Measurements from ENCODE around the gene ST3GAL6.

The ST3GAL6 gene

DNA sequence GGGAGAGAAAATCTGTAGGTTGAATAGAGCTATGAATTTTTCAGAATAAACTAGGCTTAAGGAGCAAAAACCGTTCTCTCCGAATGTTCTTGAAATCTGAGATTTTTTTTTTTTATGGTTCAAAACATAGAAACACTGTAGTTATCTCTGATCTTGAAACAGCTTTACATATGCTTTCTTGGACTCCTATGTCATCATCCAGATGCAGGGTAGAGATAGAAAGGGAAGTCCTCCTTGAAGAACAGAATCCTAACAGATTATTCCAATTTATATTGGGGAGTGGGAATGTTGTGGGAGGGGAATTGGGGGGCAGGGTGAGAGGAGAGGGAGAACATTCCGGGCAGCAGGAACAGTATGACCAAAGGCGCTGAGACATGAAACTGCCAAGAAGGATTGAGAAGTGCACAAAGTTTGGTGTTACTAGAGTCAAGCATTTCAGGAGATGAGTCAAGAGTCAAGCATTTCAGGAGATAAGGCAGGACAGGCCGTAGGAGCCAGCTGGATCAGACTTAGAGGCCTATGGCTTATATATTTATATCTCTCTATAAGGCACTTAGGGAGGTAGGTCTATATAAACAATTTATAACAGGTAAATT, 21.9 kb upstream of the ST3GAL6 start:
- H2BK5ac ChIP-seq (ENCODE audit: low read depth, low read length, poor library complexity, severe bottlenecking): no peak overlapping the region
- peak; percentile 76 for DNase-seq
- no peak overlapping the region for H4K91ac ChIP-seq (ENCODE audit: low read length)
- no peak overlapping the region for H3K23ac ChIP-seq (ENCODE audit: low read length in 2 of 2)
- H2BK120ac ChIP-seq (ENCODE audit: low read depth, low read length): no peak overlapping the region
- H2BK12ac ChIP-seq (ENCODE audit: low read length in 2 of 2): no peak overlapping the region
- WGBS: 24% methylated on average over 2 of the region's 5 CpGs
- H3K9me3 ChIP-seq (ENCODE audit: control insufficient read depth, low read length): no peaks in the 10 kb centered on the region
- no peak overlapping the region for H3K18ac ChIP-seq (ENCODE audit: low read depth in 1 of 2, low read length in 2 of 2)
- no peak overlapping the region for H3K4me3 ChIP-seq (ENCODE audit: insufficient read depth in 1 of 2, low read depth in 1 of 2, low read length in 2 of 2)
- H2BK15ac ChIP-seq (ENCODE audit: low read depth, poor library complexity, severe bottlenecking): no peak overlapping the region
- H3K14ac ChIP-seq (ENCODE audit: low read length in 2 of 2): no peak overlapping the region
- no peaks in the 10 kb centered on the region for H3K4me1 ChIP-seq (ENCODE audit: control insufficient read depth, insufficient read depth, low read depth, low read length)
- no peak overlapping the region for H2AFZ ChIP-seq (ENCODE audit: low read depth, low read length)
- H2AK5ac ChIP-seq (ENCODE audit: low read length, severe bottlenecking): no peak overlapping the region
- H3K27me3 ChIP-seq (ENCODE audit: control insufficient read depth in 1 of 2, insufficient read depth in 1 of 2, low read length in 2 of 2): no peaks in the 10 kb centered on the region
- H3K36me3 ChIP-seq (ENCODE audit: control insufficient read depth in 1 of 2, insufficient read depth in 2 of 2, low read depth in 1 of 2, low read length in 2 of 2): no peaks in the 10 kb centered on the region
- no peak overlapping the region for H3K4ac ChIP-seq (ENCODE audit: low read depth in 1 of 2, low read length in 2 of 2)
- H3K9ac ChIP-seq (ENCODE audit: low read length): no peak overlapping the region
- no peak overlapping the region for H3K4me2 ChIP-seq (ENCODE audit: low read length, poor library complexity, severe bottlenecking)
- peaks cover 1% of the 10 kb centered on the region for H3K79me1 ChIP-seq (replicated peaks; ENCODE audit: low read length, poor library complexity, severe bottlenecking)
- no peak overlapping the region for H3K27ac ChIP-seq (ENCODE audit: low read length, poor library complexity, severe bottlenecking)
- H4K8ac ChIP-seq (ENCODE audit: low read length): no peak overlapping the region

DNA sequence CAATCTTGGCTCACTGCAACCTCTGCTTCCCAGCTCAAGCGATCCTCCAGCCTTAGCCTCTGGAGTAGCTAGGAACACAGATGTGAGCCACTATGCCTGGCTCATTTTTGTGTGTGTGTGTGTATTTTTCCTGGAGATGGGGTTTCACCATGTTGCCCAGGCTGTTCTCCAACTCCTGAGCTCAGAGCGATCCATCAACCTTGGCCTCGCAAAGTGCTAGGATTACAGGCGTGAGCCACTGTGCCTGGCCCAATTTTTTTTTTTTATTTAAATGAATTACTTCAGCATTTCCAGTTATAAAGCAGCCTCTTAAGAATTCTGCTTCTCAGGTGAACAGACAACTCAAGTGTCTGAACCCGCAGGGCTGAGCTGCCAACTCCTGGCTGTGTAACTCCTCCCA, 20.1 kb upstream of the ST3GAL6 start:
- H3K27me3 ChIP-seq (ENCODE audit: control insufficient read depth in 1 of 2, insufficient read depth in 1 of 2, low read length in 2 of 2): no peaks in the 10 kb centered on the region
- H3K36me3 ChIP-seq (ENCODE audit: control insufficient read depth in 1 of 2, insufficient read depth in 2 of 2, low read depth in 1 of 2, low read length in 2 of 2): no peaks in the 10 kb centered on the region
- no peak overlapping the region for H2BK120ac ChIP-seq (ENCODE audit: low read depth, low read length)
- H2AK5ac ChIP-seq (ENCODE audit: low read length, severe bottlenecking): no peak overlapping the region
- no peak overlapping the region for H2BK15ac ChIP-seq (ENCODE audit: low read depth, poor library complexity, severe bottlenecking)
- H2BK5ac ChIP-seq (ENCODE audit: low read depth, low read length, poor library complexity, severe bottlenecking): no peak overlapping the region
- no peak overlapping the region for H2AFZ ChIP-seq (ENCODE audit: low read depth, low read length)
- no peak overlapping the region for H3K23ac ChIP-seq (ENCODE audit: low read length in 2 of 2)
- H3K79me1 ChIP-seq (replicated peaks; ENCODE audit: low read length, poor library complexity, severe bottlenecking): no peaks in the 10 kb centered on the region
- H4K91ac ChIP-seq (ENCODE audit: low read length): no peak overlapping the region
- no peak overlapping the region for H3K27ac ChIP-seq (ENCODE audit: low read length, poor library complexity, severe bottlenecking)
- no peak overlapping the region for H3K4me3 ChIP-seq (ENCODE audit: insufficient read depth in 1 of 2, low read depth in 1 of 2, low read length in 2 of 2)
- H3K14ac ChIP-seq (ENCODE audit: low read length in 2 of 2): no peak overlapping the region
- no peak for DNase-seq
- no peak overlapping the region for H4K8ac ChIP-seq (ENCODE audit: low read length)
- H3K4ac ChIP-seq (ENCODE audit: low read depth in 1 of 2, low read length in 2 of 2): no peak overlapping the region
- no peak overlapping the region for H2BK12ac ChIP-seq (ENCODE audit: low read length in 2 of 2)
- no peaks in the 10 kb centered on the region for H3K9me3 ChIP-seq (ENCODE audit: control insufficient read depth, low read length)
- H3K4me2 ChIP-seq (ENCODE audit: low read length, poor library complexity, severe bottlenecking): no peak overlapping the region
- no peak overlapping the region for H3K9ac ChIP-seq (ENCODE audit: low read length)
- 88% methylated on average over 5 of the region's 5 CpGs for WGBS
- H3K18ac ChIP-seq (ENCODE audit: low read depth in 1 of 2, low read length in 2 of 2): peak overlapping the region in 1 of 2 experiments; percentile 34
- H3K4me1 ChIP-seq (ENCODE audit: control insufficient read depth, insufficient read depth, low read depth, low read length): no peaks in the 10 kb centered on the region

DNA sequence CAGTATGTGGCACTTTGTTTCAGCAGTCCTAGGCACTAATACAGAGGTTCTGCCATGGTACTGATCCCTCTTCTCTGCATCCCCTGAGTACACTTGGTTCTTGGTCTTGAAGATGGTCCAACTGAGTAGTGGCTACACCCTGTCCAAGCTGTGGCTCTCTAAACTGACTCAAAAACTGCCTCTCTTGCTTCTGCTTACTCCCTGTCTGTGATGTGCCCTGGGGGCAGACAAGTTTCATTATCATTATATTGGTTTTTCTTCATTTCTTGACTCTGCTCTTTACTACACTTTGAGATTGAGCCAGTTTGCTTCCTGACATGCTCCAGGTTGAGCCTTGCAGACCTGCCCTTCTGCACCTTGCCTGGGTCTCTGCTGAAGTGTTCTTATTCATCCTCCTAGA, 18.9 kb upstream of the ST3GAL6 start:
- Histone ChIP-seq H3K79me1 (replicated peaks; ENCODE audit: low read length, poor library complexity, severe bottlenecking) (no peaks in the 10 kb centered on the region), H2BK5ac (ENCODE audit: low read depth, low read length, poor library complexity, severe bottlenecking) (no peak overlapping the region)

DNA sequence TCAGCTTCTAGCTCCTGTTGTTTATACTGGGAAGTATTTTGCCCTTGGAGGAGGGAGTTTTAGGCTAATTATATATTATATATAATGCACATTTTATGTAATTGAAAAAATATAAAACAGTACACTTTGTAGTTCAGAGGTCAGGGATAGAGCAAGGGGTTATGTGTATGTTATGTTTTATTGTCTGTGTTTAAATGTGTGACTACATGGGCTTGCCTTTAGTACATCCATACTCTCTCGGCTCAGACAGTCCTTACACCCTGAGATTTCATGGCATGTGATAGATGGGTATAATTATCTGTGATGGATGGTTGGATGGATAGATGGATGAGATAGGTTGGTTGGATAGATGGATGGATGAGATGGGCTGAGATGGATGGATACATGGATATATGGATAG, 17.4 kb upstream of the ST3GAL6 start:
- no peak overlapping the region for H2BK12ac ChIP-seq (ENCODE audit: low read length in 2 of 2)
- no peaks in the 10 kb centered on the region for H3K4me1 ChIP-seq (ENCODE audit: control insufficient read depth, insufficient read depth, low read depth, low read length)
- no peak for DNase-seq
- H3K9ac ChIP-seq (ENCODE audit: low read length): no peak overlapping the region
- H3K4ac ChIP-seq (ENCODE audit: low read depth in 1 of 2, low read length in 2 of 2): no peak overlapping the region
- no peak overlapping the region for H3K18ac ChIP-seq (ENCODE audit: low read depth in 1 of 2, low read length in 2 of 2)
- H2BK5ac ChIP-seq (ENCODE audit: low read depth, low read length, poor library complexity, severe bottlenecking): no peak overlapping the region
- H2BK15ac ChIP-seq (ENCODE audit: low read depth, poor library complexity, severe bottlenecking): no peak overlapping the region
- no peak overlapping the region for H3K14ac ChIP-seq (ENCODE audit: low read length in 2 of 2)
- no peak overlapping the region for H2AFZ ChIP-seq (ENCODE audit: low read depth, low read length)
- WGBS: 100% methylated on average over 1 of the region's 1 CpG
- H3K9me3 ChIP-seq (ENCODE audit: control insufficient read depth, low read length): no peaks in the 10 kb centered on the region
- H3K36me3 ChIP-seq (ENCODE audit: control insufficient read depth in 1 of 2, insufficient read depth in 2 of 2, low read depth in 1 of 2, low read length in 2 of 2): no peaks in the 10 kb centered on the region
- no peak overlapping the region for H3K4me2 ChIP-seq (ENCODE audit: low read length, poor library complexity, severe bottlenecking)
- H3K4me3 ChIP-seq (ENCODE audit: insufficient read depth in 1 of 2, low read depth in 1 of 2, low read length in 2 of 2): no peak overlapping the region
- H4K91ac ChIP-seq (ENCODE audit: low read length): no peak overlapping the region
- H3K23ac ChIP-seq (ENCODE audit: low read length in 2 of 2): no peak overlapping the region
- H2AK5ac ChIP-seq (ENCODE audit: low read length, severe bottlenecking): no peak overlapping the region
- no peaks in the 10 kb centered on the region for H3K27me3 ChIP-seq (ENCODE audit: control insufficient read depth in 1 of 2, insufficient read depth in 1 of 2, low read length in 2 of 2)
- H2BK120ac ChIP-seq (ENCODE audit: low read depth, low read length): no peak overlapping the region
- no peak overlapping the region for H3K27ac ChIP-seq (ENCODE audit: low read length, poor library complexity, severe bottlenecking)
- H4K8ac ChIP-seq (ENCODE audit: low read length): no peak overlapping the region
- no peaks in the 10 kb centered on the region for H3K79me1 ChIP-seq (replicated peaks; ENCODE audit: low read length, poor library complexity, severe bottlenecking)

More for the DNA sequence above, 18.9 kb upstream of the ST3GAL6 start:
- H3K4me1 ChIP-seq (ENCODE audit: control insufficient read depth, insufficient read depth, low read depth, low read length): no peaks in the 10 kb centered on the region
- H3K14ac ChIP-seq (ENCODE audit: low read length in 2 of 2): no peak overlapping the region
- no peaks in the 10 kb centered on the region for H3K36me3 ChIP-seq (ENCODE audit: control insufficient read depth in 1 of 2, insufficient read depth in 2 of 2, low read depth in 1 of 2, low read length in 2 of 2)
- no peak overlapping the region for H3K4me2 ChIP-seq (ENCODE audit: low read length, poor library complexity, severe bottlenecking)
- H4K91ac ChIP-seq (ENCODE audit: low read length): no peak overlapping the region
- no peaks in the 10 kb centered on the region for H3K27me3 ChIP-seq (ENCODE audit: control insufficient read depth in 1 of 2, insufficient read depth in 1 of 2, low read length in 2 of 2)
- H3K9me3 ChIP-seq (ENCODE audit: control insufficient read depth, low read length): no peaks in the 10 kb centered on the region
- no peak overlapping the region for H2AK5ac ChIP-seq (ENCODE audit: low read length, severe bottlenecking)
- H2BK12ac ChIP-seq (ENCODE audit: low read length in 2 of 2): no peak overlapping the region
- no peak overlapping the region for H2BK15ac ChIP-seq (ENCODE audit: low read depth, poor library complexity, severe bottlenecking)
- no peak overlapping the region for H3K4me3 ChIP-seq (ENCODE audit: insufficient read depth in 1 of 2, low read depth in 1 of 2, low read length in 2 of 2)
- no peak overlapping the region for H2BK120ac ChIP-seq (ENCODE audit: low read depth, low read length)
- H3K18ac ChIP-seq (ENCODE audit: low read depth in 1 of 2, low read length in 2 of 2): peak overlapping the region in 1 of 2 experiments; percentile 37
- H3K4ac ChIP-seq (ENCODE audit: low read depth in 1 of 2, low read length in 2 of 2): no peak overlapping the region
- DNase-seq: no peak
- no peak overlapping the region for H3K23ac ChIP-seq (ENCODE audit: low read length in 2 of 2)
- no peak overlapping the region for H3K27ac ChIP-seq (ENCODE audit: low read length, poor library complexity, severe bottlenecking)
- H3K9ac ChIP-seq (ENCODE audit: low read length): no peak overlapping the region
- H2AFZ ChIP-seq (ENCODE audit: low read depth, low read length): no peak overlapping the region
- no peak overlapping the region for H4K8ac ChIP-seq (ENCODE audit: low read length)

Measured in mesenchymal stem cell (in vitro differentiated cells and primary cell).